ENCODE measurements around the gene SRGAP1. TPM values are rescaled to one million over a fixed set of nuclear protein-coding genes. Genes with fewer than 3 reads are reported as not detected.

SRGAP1 gene
- total and polyA plus RNA-seq, 2 of the 13 experiments (the other 11 are each of a cell fraction or from before 2014, with no cell fraction given): 1.6 to 3.4 TPM

DNA sequence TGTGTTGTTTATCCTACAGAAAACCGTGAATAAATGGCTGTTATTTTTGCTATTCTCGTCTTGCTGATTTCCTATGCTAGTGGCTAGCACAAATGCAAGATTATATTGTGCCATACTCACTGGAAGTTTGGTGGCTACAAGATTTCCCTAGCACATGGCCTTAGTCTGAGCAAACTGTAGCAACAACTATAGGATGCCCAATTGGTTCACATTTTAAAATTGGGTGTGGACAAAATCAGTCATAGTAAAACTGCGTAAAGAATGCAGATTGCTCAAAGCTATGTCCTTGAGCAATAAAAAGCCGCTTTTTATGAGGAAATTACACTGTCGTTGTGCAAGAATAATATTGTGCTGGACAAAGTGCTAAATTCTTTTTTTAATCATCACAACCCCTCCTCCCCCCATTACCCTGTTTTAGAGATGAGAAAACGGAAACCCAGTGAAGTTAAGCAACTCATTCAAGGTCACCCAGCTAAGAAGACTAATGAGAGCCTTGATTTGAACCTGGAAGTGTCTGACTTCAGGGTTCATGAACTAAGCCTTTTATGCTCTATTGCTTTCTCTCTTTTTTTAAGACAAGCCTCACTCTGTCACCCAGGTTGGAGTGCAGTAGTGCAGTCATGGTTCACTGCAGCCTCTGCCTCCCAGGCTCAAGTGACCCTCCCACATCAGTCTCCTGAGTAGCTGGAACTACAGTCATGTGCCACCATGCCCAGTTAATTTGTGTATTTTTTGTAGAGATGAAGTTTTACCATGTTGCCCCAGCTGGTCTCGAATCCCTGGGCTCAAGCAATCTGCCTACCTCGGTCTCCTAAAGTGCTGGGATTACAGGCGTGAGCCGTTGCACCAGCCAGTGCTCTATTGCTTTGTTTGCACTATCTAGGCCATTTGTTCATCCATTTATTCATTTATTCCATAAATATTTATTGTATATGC is 73.6 kb downstream of the SRGAP1 start (continued):
- TF ChIP-seq HNF1A (IDR thresholded peaks at IDR 0.05; ENCODE audit: low read depth) (no peak), HNF1A (CRISPR knock-in tag; IDR thresholded peaks at IDR 0.05; ENCODE audit: borderline replicate concordance) (no peak), ZNF713 (CRISPR knock-in tag; IDR thresholded peaks at IDR 0.05) (no peak), ZNF788 (CRISPR knock-in tag; IDR thresholded peaks at IDR 0.05; ENCODE audit: borderline replicate concordance) (no peak), HIC2 (CRISPR knock-in tag; IDR thresholded peaks at IDR 0.05; ENCODE audit: low read depth) (no peak), ZNF460 (CRISPR knock-in tag; IDR thresholded peaks at IDR 0.05; ENCODE audit: borderline replicate concordance) (no peak), FOXA3 (CRISPR knock-in tag; IDR thresholded peaks at IDR 0.05) (peak; percentile 56; the same call in 1 of the 2 replicates), NRL (CRISPR knock-in tag; IDR thresholded peaks at IDR 0.05; ENCODE audit: borderline replicate concordance) (no peak), YEATS4 (CRISPR knock-in tag; IDR thresholded peaks at IDR 0.05; ENCODE audit: borderline replicate concordance) (no peak), KAT7 (CRISPR knock-in tag; IDR thresholded peaks at IDR 0.05; ENCODE audit: borderline replicate concordance) (no peak), ZNF225 (CRISPR knock-in tag; IDR thresholded peaks at IDR 0.05) (no peak), ZMYM3 (CRISPR knock-in tag; IDR thresholded peaks at IDR 0.05) (no peak), ZNF75D (CRISPR knock-in tag; IDR thresholded peaks at IDR 0.05; ENCODE audit: borderline replicate concordance) (no peak), MAFF (IDR thresholded peaks at IDR 0.05; ENCODE audit: low read depth, low read length) (no peak)
- TF ChIP-seq, protein P1, sequence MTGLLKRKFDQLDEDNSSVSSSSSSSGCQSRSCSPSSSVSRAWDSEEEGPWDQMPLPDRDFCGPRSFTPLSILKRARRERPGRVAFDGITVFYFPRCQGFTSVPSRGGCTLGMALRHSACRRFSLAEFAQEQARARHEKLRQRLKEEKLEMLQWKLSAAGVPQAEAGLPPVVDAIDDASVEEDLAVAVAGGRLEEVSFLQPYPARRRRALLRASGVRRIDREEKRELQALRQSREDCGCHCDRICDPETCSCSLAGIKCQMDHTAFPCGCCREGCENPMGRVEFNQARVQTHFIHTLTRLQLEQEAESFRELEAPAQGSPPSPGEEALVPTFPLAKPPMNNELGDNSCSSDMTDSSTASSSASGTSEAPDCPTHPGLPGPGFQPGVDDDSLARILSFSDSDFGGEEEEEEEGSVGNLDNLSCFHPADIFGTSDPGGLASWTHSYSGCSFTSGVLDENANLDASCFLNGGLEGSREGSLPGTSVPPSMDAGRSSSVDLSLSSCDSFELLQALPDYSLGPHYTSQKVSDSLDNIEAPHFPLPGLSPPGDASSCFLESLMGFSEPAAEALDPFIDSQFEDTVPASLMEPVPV (CRISPR knock-in tag; IDR thresholded peaks at IDR 0.05): no peak
- TF ChIP-seq, protein P2, sequence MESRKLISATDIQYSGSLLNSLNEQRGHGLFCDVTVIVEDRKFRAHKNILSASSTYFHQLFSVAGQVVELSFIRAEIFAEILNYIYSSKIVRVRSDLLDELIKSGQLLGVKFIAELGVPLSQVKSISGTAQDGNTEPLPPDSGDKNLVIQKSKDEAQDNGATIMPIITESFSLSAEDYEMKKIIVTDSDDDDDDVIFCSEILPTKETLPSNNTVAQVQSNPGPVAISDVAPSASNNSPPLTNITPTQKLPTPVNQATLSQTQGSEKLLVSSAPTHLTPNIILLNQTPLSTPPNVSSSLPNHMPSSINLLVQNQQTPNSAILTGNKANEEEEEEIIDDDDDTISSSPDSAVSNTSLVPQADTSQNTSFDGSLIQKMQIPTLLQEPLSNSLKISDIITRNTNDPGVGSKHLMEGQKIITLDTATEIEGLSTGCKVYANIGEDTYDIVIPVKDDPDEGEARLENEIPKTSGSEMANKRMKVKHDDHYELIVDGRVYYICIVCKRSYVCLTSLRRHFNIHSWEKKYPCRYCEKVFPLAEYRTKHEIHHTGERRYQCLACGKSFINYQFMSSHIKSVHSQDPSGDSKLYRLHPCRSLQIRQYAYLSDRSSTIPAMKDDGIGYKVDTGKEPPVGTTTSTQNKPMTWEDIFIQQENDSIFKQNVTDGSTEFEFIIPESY (CRISPR knock-in tag; IDR thresholded peaks at IDR 0.05): no peak
- TF ChIP-seq, protein P3, sequence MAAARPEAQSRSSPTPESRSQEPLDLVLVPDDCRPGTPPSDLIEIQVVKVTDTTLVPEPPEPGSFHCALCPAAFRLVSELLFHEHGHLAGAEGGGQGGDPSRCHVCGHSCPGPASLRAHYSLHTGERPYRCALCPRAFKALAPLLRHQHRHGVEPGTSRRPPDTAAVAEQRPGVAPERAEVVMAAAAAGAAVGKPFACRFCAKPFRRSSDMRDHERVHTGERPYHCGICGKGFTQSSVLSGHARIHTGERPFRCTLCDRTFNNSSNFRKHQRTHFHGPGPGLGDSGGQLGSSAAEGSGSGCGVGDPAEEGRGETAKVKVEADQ (CRISPR knock-in tag; IDR thresholded peaks at IDR 0.05; ENCODE audit: borderline replicate concordance): no peak
